Small intestine (tissue), 7 donors: Measurements from ENCODE around the gene PCSK5. TPM values are rescaled to one million over a fixed set of nuclear protein-coding genes. Genes with fewer than 3 reads are reported as not detected.
A peak's percentile ranks its signal among the peaks of the same experiment; 100 is the strongest.
"Not testable (repeated sequence)": the region's sequence is repeated elsewhere in the genome, so short reads cannot be mapped to it uniquely, and the experiment has no call there.

ENCODE experiments used
- DNase-seq, 2 donors: peaks; one replicate each; pipeline versions ENCODE4 v3.0.0 to v3.0.0-alpha.2; 2013
- FAIRE-seq: peaks from 2 replicates; lab custom pipeline; 2012; peaks lifted over from hg19 to GRCh38; lab: Jason Lieb, UNC
- H3K27ac ChIP-seq, 3 donors: one replicate each; pipeline ENCODE4 v1.5.1; 2013; ENCODE audit warnings: low read length in 2 of 3, mild to moderate bottlenecking in 2 of 3, control low read depth in 1 of 3, inconsistent platforms in 1 of 3, low read depth in 1 of 3, moderate library complexity in 1 of 3
- H3K27me3 ChIP-seq, 3 donors: one replicate each; pipeline ENCODE4 v1.6.1; 2013; ENCODE audit warnings: low read length in 3 of 3, inconsistent platforms in 1 of 3; ENCODE audit not compliant: control insufficient read depth in 3 of 3, insufficient read depth in 3 of 3
- H3K36me3 ChIP-seq, 3 donors: one replicate each; pipeline ENCODE4 v1.6.1; 2013; ENCODE audit warnings: low read length in 3 of 3, inconsistent platforms in 1 of 3, low read depth in 1 of 3, mild to moderate bottlenecking in 1 of 3, moderate library complexity in 1 of 3; ENCODE audit not compliant: control insufficient read depth in 3 of 3, insufficient read depth in 2 of 3
- H3K4me1 ChIP-seq, 3 donors: one replicate each; pipeline ENCODE4 v1.6.1; 2013; ENCODE audit warnings: low read length in 2 of 3, inconsistent platforms in 1 of 3, low read depth in 1 of 3, mild to moderate bottlenecking in 1 of 3, moderate library complexity in 1 of 3; ENCODE audit not compliant: control insufficient read depth in 3 of 3, insufficient read depth in 2 of 3
- H3K4me3 ChIP-seq, 3 donors: one replicate each; pipeline ENCODE4 v1.5.1; 2013; ENCODE audit warnings: low read length in 3 of 3, control low read depth in 1 of 3, inconsistent platforms in 1 of 3, low read depth in 1 of 3, mild to moderate bottlenecking in 1 of 3, moderate library complexity in 1 of 3
- H3K9me3 ChIP-seq, 2 donors: one replicate each; pipeline ENCODE4 v1.6.1; 2013; ENCODE audit warnings: low read depth in 1 of 2, low read length in 1 of 2; ENCODE audit not compliant: control insufficient read depth in 2 of 2, insufficient read depth in 1 of 2
- WGBS, 3 donors: extraction: QIAGEN DNeasy Blood & Tissue Kit; methylation state at CpG; one replicate each; pipeline ENCODE4 v1.1.7; 2013; 5-methylcytosine and 5-hydroxymethylcytosine counted together
- polyA plus RNA-seq, 4 donors: library from polyadenylated mRNA; stranded (reverse) in 3 of 4; unstranded in 1 of 4; fragments of 200-250 nt in 3 of 4; fragments of 120-200 nt in 1 of 4; gene quantifications; one replicate each; pipeline versions ENCODE4 v1.2.1 to v1.2.3, GENCODE V29; 2013
- donor health status: healthy with polysubstance abuse.
- donor health status: control.
- donor health status: control.
- donor health status: Bipolar disorder and iron deficiency.
- donor health status: healthy.

The PCSK5 gene
- polyA plus RNA-seq, 4 donors: 10.3 to 92.3 (median 16.6) TPM

DNA sequence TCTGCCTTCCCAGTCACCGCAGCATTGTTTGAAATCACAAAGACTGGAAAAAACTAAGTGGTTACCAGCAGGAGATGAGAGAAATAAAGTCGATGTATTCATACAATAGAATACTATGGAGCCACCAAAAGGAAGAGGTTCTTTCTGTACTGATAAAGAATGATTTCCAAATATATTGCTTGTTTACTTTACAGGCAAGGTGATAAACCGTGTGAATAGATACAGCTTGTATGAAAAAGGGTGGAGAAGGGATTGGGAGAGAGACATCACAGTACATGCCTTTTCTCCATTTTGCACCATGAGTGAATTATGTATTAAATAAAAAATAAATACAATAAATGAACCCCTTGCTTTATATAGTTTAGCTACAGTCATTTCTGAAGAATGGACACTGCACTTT is 412.1 kb downstream of the PCSK5 start:
- no peak for DNase-seq
- FAIRE-seq: no peak
- 45 to 68% (median 49%) methylated on average over 3 of the region's 3 CpGs for WGBS, 3 donors
- Histone ChIP-seq H3K9me3 (no peaks in the 10 kb centered on the region), H3K27me3 (no peaks in the 10 kb centered on the region), H3K36me3 (peaks cover 0 to 29% (median 7%) of the 10 kb centered on the region in 3 donors), H3K4me1 (peaks cover 0 to 2% (median 0%) of the 10 kb centered on the region in 3 donors), H3K27ac (no peak overlapping the region), H3K4me3 (no peak overlapping the region)

DNA sequence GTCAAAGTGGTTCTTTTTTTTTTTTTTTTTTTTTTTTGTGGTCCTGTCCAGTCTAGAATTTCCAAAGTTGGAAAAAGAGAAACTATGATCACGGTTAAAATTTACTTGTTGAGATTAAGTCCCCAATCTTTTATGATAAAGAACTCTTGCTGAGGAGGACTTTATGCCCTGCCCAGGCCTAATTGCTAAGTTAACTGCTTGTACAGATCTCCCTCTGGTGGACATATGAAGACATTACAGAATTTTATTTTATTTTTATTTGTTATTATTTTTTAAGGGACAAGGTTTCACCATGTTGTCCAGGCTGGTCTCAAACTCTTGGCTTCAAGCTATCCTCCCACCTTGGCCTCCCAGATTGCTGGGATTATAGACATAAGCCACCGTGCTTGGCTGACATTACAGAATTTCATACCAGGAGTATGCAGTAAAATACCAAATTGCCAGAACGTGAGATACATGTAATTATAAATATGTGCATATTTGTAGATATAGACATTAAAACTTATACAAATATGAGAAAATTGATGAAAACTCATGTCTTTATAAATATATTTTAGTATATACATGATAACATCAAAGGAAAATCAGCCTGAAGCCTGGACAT is 412.6 kb downstream of the PCSK5 start:
- Histone ChIP-seq H3K27ac (no peak overlapping the region), H3K9me3 (no peaks in the 10 kb centered on the region), H3K36me3 (peaks cover 0 to 24% (median 7%) of the 10 kb centered on the region in 3 donors), H3K27me3 (no peaks in the 10 kb centered on the region), H3K4me1 (no peaks in the 10 kb centered on the region), H3K4me3 (no peak overlapping the region)
- FAIRE-seq: peak; percentile 59
- peak; percentile 44 to 52 for DNase-seq
- WGBS, 3 donors: 27 to 33% (median 31%) methylated on average over 3 of the region's 3 CpGs

DNA sequence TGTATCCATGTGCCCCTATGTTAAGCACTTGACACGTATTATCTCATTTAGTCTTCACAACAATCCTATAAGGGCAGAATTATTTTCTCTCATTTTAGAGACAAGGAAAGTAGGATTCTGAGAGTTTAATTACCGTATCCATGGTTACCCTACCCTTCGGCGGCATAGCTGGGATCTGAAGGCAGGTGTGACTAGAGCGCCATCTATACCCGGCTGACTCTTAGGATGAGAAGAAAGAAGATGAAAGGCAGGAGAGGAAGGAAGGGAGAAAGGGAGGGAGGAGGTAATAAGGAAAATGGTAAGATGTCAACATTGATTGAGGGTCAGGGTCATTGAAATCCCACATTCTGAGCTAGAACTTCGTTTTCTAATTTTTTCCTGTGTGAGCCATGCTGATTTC is 416.6 kb downstream of the PCSK5 start:
- H3K4me3 ChIP-seq, H3K9me3 ChIP-seq, H3K4me1 ChIP-seq, FAIRE-seq, H3K27me3 ChIP-seq, H3K27ac ChIP-seq, DNase-seq: not testable (repeated sequence)
- 58 to 88% (median 76%) methylated on average over 6 of the region's 7 CpGs for WGBS, 3 donors
- peaks cover 0 to 23% (median 4%) of the 10 kb centered on the region in 3 donors for H3K36me3 ChIP-seq

DNA sequence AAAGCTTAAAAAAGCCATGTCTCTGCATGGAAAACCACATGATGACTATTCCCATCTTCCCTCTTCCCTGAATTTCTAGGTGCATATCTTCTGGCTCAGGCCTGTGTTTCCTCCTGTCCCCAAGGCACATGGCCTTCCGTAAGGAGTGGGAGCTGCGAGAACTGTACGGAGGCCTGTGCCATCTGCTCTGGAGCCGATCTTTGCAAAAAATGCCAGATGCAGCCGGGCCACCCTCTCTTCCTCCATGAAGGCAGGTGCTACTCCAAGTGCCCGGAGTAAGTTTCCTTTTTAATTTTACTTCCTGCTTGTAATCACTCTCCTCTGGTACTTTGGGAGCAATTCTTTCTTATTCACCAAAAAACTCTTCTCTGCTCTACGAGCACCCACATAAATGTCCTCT is 420.1 kb downstream of the PCSK5 start:
- H3K27me3 ChIP-seq: no peaks in the 10 kb centered on the region
- 89 to 91% (median 91%) methylated on average over 7 of the region's 7 CpGs for WGBS, 3 donors
- DNase-seq (no peak), FAIRE-seq (no peak)
- no peak overlapping the region for H3K27ac ChIP-seq
- H3K36me3 ChIP-seq: peaks cover 0 to 27% (median 7%) of the 10 kb centered on the region in 3 donors
- H3K9me3 ChIP-seq: no peaks in the 10 kb centered on the region
- H3K4me3 ChIP-seq: no peak overlapping the region
- H3K4me1 ChIP-seq: peaks cover 0 to 4% (median 0%) of the 10 kb centered on the region in 3 donors

DNA sequence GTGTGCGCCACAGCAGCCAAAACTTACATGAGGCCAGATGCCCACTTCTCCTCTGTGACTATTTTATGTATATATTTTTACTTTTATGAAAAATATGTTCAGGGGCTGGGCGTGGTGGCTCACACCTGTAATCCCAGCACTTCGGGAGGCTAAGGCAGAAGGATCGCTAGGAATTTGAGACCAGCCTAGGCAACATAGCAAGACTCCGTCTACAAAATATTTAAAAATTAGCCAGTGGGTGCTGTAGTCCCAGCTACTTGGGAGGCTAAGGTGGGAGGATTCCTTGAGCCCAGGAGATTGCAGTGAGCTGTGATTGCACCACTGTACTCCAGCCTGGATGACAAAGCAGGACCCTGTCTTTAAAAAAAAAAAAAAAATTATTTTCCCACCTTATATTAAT is 420.5 kb downstream of the PCSK5 start:
- Histone ChIP-seq H3K4me1 (peaks cover 0 to 4% (median 0%) of the 10 kb centered on the region in 3 donors), H3K27me3 (no peaks in the 10 kb centered on the region), H3K9me3 (no peaks in the 10 kb centered on the region), H3K4me3 (no peak overlapping the region), H3K27ac (no peak overlapping the region), H3K36me3 (peaks cover 0 to 29% (median 8%) of the 10 kb centered on the region in 3 donors)
- 90 to 98% (median 92%) methylated on average over 5 of the region's 5 CpGs for WGBS, 3 donors
- FAIRE-seq: no peak
- DNase-seq: no peak

DNA sequence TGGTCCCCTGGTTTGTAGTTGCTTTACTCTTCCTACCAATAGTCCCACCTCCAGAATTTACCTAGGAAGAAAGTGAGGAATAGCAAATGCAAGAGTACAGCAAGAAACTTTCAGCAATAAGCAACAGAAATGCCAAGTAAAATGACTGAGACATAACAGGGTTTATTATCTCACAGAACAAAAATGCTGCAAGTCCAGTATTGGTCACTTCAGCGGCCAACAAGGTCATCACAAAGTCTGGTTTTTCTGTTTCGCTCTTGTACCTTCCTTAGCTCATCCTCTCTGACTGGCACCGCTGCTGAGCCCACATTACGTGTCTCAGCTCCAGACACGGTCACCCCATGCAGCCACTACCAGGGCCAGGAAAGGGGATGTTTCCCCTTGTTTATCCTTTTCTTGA is 421.1 kb downstream of the PCSK5 start:
- Histone ChIP-seq H3K9me3 (no peaks in the 10 kb centered on the region), H3K27ac (no peak overlapping the region), H3K36me3 (peaks cover 0 to 33% (median 9%) of the 10 kb centered on the region in 3 donors), H3K4me3 (no peak overlapping the region), H3K27me3 (no peaks in the 10 kb centered on the region), H3K4me1 (peaks cover 0 to 4% (median 0%) of the 10 kb centered on the region in 3 donors)
- WGBS, 3 donors: 91 to 94% (median 91%) methylated on average over 5 of the region's 5 CpGs
- FAIRE-seq (no peak), DNase-seq (no peak)

DNA sequence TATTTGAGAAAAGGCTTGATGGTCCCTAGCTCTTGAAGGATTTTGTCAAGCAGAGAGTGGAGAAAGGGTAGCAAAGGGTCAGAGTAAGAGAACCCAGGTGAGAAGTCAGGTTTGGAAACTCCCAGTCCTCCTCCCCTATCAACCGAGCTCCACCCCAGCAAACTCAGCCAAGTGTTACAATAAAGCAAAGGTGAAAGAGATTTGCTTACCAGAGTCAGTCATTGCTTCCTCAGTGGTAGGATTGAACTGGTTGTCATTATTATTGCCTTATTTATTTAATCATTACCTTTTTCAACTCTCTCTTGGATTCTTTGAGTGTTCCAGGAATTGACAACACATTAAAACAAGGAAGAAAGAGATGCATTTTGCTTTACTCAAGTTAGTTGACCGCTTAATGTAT is 423.3 kb downstream of the PCSK5 start:
- peak overlapping the region; percentile 50 to 75 (median 68) for H3K27ac ChIP-seq
- DNase-seq (peak; percentile 29 to 85), FAIRE-seq (no peak)
- no peaks in the 10 kb centered on the region for H3K27me3 ChIP-seq
- H3K9me3 ChIP-seq: no peaks in the 10 kb centered on the region
- WGBS, 3 donors: 47 to 67% (median 56%) methylated on average over 2 of the region's 2 CpGs
- H3K36me3 ChIP-seq: peaks cover 0 to 42% (median 7%) of the 10 kb centered on the region in 3 donors
- H3K4me1 ChIP-seq: peaks cover 0 to 4% (median 0%) of the 10 kb centered on the region in 3 donors
- H3K4me3 ChIP-seq: no peak overlapping the region

DNA sequence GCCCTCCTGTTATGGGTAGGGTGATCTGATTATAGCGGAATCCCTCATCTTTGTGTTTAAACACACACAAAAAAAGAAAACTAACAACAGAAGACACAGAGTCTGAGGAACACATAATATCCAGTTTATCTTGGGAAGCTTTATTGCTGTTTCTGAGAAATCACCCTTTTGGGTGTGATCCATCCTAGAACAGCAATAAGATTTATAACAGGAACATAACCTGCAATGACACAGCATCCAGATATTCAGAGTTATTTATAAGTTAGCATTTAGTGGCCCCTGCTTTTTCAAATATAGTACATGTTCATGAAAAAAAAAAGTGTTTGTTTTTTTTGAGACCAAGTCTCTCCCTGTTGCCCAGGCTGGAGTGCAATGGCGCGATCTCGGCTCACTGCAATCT is 423.8 kb downstream of the PCSK5 start:
- Histone ChIP-seq H3K27ac (peak overlapping the region in 2 of 3 donors; percentile 35 to 50), H3K4me3 (no peak overlapping the region), H3K9me3 (no peaks in the 10 kb centered on the region), H3K4me1 (peaks cover 0 to 4% (median 0%) of the 10 kb centered on the region in 3 donors), H3K27me3 (no peaks in the 10 kb centered on the region), H3K36me3 (peaks cover 0 to 44% (median 6%) of the 10 kb centered on the region in 3 donors)
- FAIRE-seq (no peak), DNase-seq (peak in 1 of 2 donors; percentile 28)
- 96 to 100% (median 97%) methylated on average over 4 of the region's 4 CpGs for WGBS, 3 donors
